Measurements from ENCODE around the gene DUSP2. TPM values are rescaled to one million over a fixed set of nuclear protein-coding genes. Genes with fewer than 3 reads are reported as not detected.

The DUSP2 gene
- total and polyA plus RNA-seq, 2 donors (not counting 1 experiment from before 2014, with no cell fraction given): 69.8 to 433 TPM

GRCh38 chr2:96148410-96149217 is 3.4 kb upstream of the DUSP2 start:
- Histone ChIP-seq H3K4me1 (ENCODE audit: control insufficient read depth in 2 of 2, insufficient read depth in 2 of 2, low read length in 2 of 2) (peaks cover 46 to 63% of the 10 kb centered on the region in 2 donors), H4K20me1 (ENCODE audit: control insufficient read depth, insufficient read depth, low read length, poor library complexity, severe bottlenecking) (peaks cover 13% of the 10 kb centered on the region), H3K27me3 (replicated peaks in 1 of 4; ENCODE audit: control extremely low read depth in 1 of 4, control insufficient read depth in 3 of 4, insufficient read depth in 4 of 4, low read length in 3 of 4) (no peaks in the 10 kb centered on the region), H3K27ac (ENCODE audit: low read length in 2 of 2) (peak overlapping the region; percentile 95 to 97), H3K9ac (ENCODE audit: low read length) (peak overlapping the region; percentile 51), H3K4me2 (replicated peaks; ENCODE audit: low read depth, low read length, poor library complexity, severe bottlenecking) (peak overlapping the region; percentile 91), H3K4me3 (ENCODE audit: control extremely low read depth in 1 of 5, extremely low read depth in 1 of 5, insufficient read depth in 1 of 5, low read depth in 2 of 5, low read length in 4 of 5) (peak overlapping the region in 4 of 5 experiments; percentile 23 to 60 (median 34)), H2AFZ (ENCODE audit: insufficient read depth, low read depth, low read length, poor library complexity, severe bottlenecking) (peak overlapping the region; percentile 63), H3K36me3 (replicated peaks in 1 of 2; ENCODE audit: control extremely low read depth in 1 of 2, control insufficient read depth in 1 of 2, extremely low read depth in 1 of 2, insufficient read depth in 2 of 2, low read length in 1 of 2) (no peaks in the 10 kb centered on the region), H3K9me3 (ENCODE audit: control extremely low read depth in 1 of 3, control insufficient read depth in 2 of 3, insufficient read depth in 1 of 3, low read length in 2 of 3) (no peaks in the 10 kb centered on the region), H3K79me2 (ENCODE audit: control insufficient read depth, insufficient read depth, low read length) (peaks cover 2% of the 10 kb centered on the region)
- WGBS (ENCODE audit: insufficient coverage): 26% methylated on average over 28 of the region's 29 CpGs
- peak overlapping the region; percentile 98 for H3K27ac Mint-ChIP-seq
- TF ChIP-seq EZH2 (IDR thresholded peaks at IDR 0.05; ENCODE audit: borderline replicate concordance, insufficient read depth, low read depth, low read length, poor library complexity, severe bottlenecking): no peak
- TF ChIP-seq, protein P1, sequence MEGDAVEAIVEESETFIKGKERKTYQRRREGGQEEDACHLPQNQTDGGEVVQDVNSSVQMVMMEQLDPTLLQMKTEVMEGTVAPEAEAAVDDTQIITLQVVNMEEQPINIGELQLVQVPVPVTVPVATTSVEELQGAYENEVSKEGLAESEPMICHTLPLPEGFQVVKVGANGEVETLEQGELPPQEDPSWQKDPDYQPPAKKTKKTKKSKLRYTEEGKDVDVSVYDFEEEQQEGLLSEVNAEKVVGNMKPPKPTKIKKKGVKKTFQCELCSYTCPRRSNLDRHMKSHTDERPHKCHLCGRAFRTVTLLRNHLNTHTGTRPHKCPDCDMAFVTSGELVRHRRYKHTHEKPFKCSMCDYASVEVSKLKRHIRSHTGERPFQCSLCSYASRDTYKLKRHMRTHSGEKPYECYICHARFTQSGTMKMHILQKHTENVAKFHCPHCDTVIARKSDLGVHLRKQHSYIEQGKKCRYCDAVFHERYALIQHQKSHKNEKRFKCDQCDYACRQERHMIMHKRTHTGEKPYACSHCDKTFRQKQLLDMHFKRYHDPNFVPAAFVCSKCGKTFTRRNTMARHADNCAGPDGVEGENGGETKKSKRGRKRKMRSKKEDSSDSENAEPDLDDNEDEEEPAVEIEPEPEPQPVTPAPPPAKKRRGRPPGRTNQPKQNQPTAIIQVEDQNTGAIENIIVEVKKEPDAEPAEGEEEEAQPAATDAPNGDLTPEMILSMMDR (IDR thresholded peaks at IDR 0.05): peak; percentile 19
- CTCF ChIA-PET: interaction anchor here (1.4 to 23.6 kb wide), 4 partner anchors 8 to 22 kb away, joined by 3 to 1065 read pairs (median 20); partner anchors contain the start of gene ASTL
- peaks cover 70% of the 10 kb centered on the region for H3K4me1 Mint-ChIP-seq
- H3K27me3 Mint-ChIP-seq: no peaks in the 10 kb centered on the region
- POLR2A ChIA-PET: interaction anchor here (0.8 to 7.9 kb wide), 4 partner anchors 10 to 15 kb away, joined by 3 to 47 read pairs (median 4); no protein-coding TSS in a partner anchor
- intact Hi-C loops (cut with micrococcal nuclease): loop anchor here (1.0 kb wide), 2 partner anchors 9 to 173 kb away; no protein-coding TSS in a partner anchor
- peak; percentile 98 for DNase-seq
- ATAC-seq (ENCODE audit: low read depth): peak; percentile 61
- peak overlapping the region; percentile 87 for H3K4me3 Mint-ChIP-seq
- no peaks in the 10 kb centered on the region for H3K9me3 Mint-ChIP-seq (ENCODE audit: insufficient read depth)

Data from B cell (primary cell).